K562 (cell line): ENCODE data around the gene CUTA. TPM values are rescaled to one million over a fixed set of nuclear protein-coding genes. Genes with fewer than 3 reads are reported as not detected.
A peak's percentile ranks its signal among the peaks of the same experiment; 100 is the strongest.

Experiments
- ADNP ChIP-seq: fragments of 200-800 bp; sonication (Bioruptor generic); IDR thresholded peaks from 2 replicates; pipeline ENCODE4 v1.6.1; 2016; ENCODE audit warnings: missing genetic modification characterization, missing compliant biosample characterization
- BCOR ChIP-seq: fragments of 450-650 bp; IDR thresholded peaks from 2 replicates; pipeline ENCODE4 v1.6.1; 2016
- ESRRB ChIP-seq: fragments of 250-450 bp; sonication (Bioruptor Pico); IDR thresholded peaks from 2 replicates; pipeline ENCODE4 v1.5.0; 2020; ENCODE audit warnings: mild to moderate bottlenecking, moderate library complexity, borderline replicate concordance
- FOXA1 ChIP-seq: fragments of 450-650 bp; IDR thresholded peaks from 2 replicates; pipeline ENCODE4 v1.6.1; 2016; ENCODE audit warnings: mild to moderate bottlenecking, borderline replicate concordance
- GTF2A2 ChIP-seq: IDR thresholded peaks from 2 replicates; pipeline ENCODE4 v1.6.1; 2016; ENCODE audit warnings: mild to moderate bottlenecking, missing genetic modification characterization, missing compliant biosample characterization
- NR2C2 ChIP-seq, 2 experiments: fragments of 200-800 bp in 1 of 2; sonication (Bioruptor generic) in 1 of 2; sonication (generic) in 1 of 2; formaldehyde crosslinking in 1 of 2; IDR thresholded peaks; 2 replicates each; pipeline versions ENCODE4 v1.6.1 to v1.8.0; 2016 to 2022; ENCODE audit warnings: mild to moderate bottlenecking in 1 of 2, missing compliant biosample characterization in 1 of 2, missing genetic modification characterization in 1 of 2, missing genetic modification reagents in 1 of 2
- PRDM10 ChIP-seq: fragments of 450-650 bp; IDR thresholded peaks from 2 replicates; pipeline ENCODE4 v1.6.1; 2018; ENCODE audit not compliant: partially characterized antibody
- RBM14 ChIP-seq: fragments of 200-400 bp; formaldehyde crosslinking; IDR thresholded peaks from 2 replicates; pipeline ENCODE4 v1.6.1; 2018; ENCODE audit warnings: low read depth, mild to moderate bottlenecking, low read length, moderate library complexity, borderline replicate concordance; ENCODE audit not compliant: insufficient read depth
- SAFB ChIP-seq: fragments of 200-400 bp; formaldehyde crosslinking; IDR thresholded peaks from 2 replicates; pipeline ENCODE4 v1.6.1; 2017; ENCODE audit warnings: low read depth, low read length, borderline replicate concordance
- SMAD4 ChIP-seq: fragments of 250-450 bp; sonication (Bioruptor Pico); conservative IDR thresholded peaks from 2 replicates; pipeline ENCODE4 v1.8.0; 2021; ENCODE audit warnings: inconsistent platforms, mild to moderate bottlenecking, moderate library complexity
- SPI1 ChIP-seq: IDR thresholded peaks from 2 replicates; pipeline ENCODE4 v1.6.1; 2011; ENCODE audit warnings: low read depth, low read length, control low read depth, borderline replicate concordance
- TSHZ1 ChIP-seq: fragments of 250-450 bp; sonication (Bioruptor Pico); IDR thresholded peaks from 2 replicates; pipeline ENCODE4 v1.4.0; 2020; ENCODE audit warnings: mild to moderate bottlenecking, moderate library complexity
- YY1 ChIP-seq, 3 experiments: IDR thresholded peaks; 2 replicates each; pipeline ENCODE4 v1.6.1; 2011; ENCODE audit warnings: low read length in 2 of 3, mild to moderate bottlenecking in 2 of 3, moderate library complexity in 2 of 3, borderline replicate concordance in 1 of 3, control low read depth in 1 of 3, low read depth in 1 of 3; ENCODE audit not compliant: insufficient read depth in 3 of 3, insufficient replicate concordance in 2 of 3, control insufficient read depth in 1 of 3, insufficient read length in 1 of 3; ENCODE audit errors: extremely low read depth in 1 of 3
- ZNF146 ChIP-seq: IDR thresholded peaks from one replicate; pipeline ENCODE4 v1.6.1; 2018; ENCODE audit warnings: missing compliant biosample characterization; ENCODE audit not compliant: unreplicated experiment
- ZNF766 ChIP-seq: fragments of 200-800 bp; sonication (Bioruptor generic); conservative IDR thresholded peaks from 2 replicates; pipeline ENCODE4 v1.6.1; 2016; ENCODE audit warnings: missing genetic modification characterization, missing compliant biosample characterization
- ZNF830 ChIP-seq: fragments of 250-450 bp; sonication (Bioruptor Pico); IDR thresholded peaks from 2 replicates; pipeline ENCODE4 v1.5.0; 2021; ENCODE audit warnings: mild to moderate bottlenecking
- polyA plus RNA-seq, 8 experiments: library from polyadenylated mRNA; depleted of rRNA in 4 of 8; stranded (reverse) in 5 of 8; unstranded in 3 of 8; fragments of >200 nt; fragmentation: Nextera tagmentation in 2 of 8; fragmentation: Illumina TruSeq in 1 of 8; extraction: Ambion mirVana in 2 of 8; extraction: Trizol in 1 of 8; gene quantifications; 2 replicates each; pipeline versions ENCODE4 v1.2.1 to v1.2.3, GENCODE V29; 2011 to 2014; ENCODE audit warnings: inconsistent platforms in 1 of 8, missing spikeins in 1 of 8
- total RNA-seq, 7 experiments: library from RNA; depleted of rRNA in 6 of 7; stranded (reverse); fragments of >200 nt in 6 of 7; fragmentation: Illumina TruSeq in 2 of 7; extraction: Trizol in 2 of 7; gene quantifications; 2 replicates each; pipeline versions ENCODE4 v1.2.1 to v1.2.3, GENCODE V29; 2011 to 2021; ENCODE audit warnings: low replicate concordance in 1 of 7
- TF ChIP-seq, protein P1 (sequence below): fragments of 450-650 bp; formaldehyde crosslinking; IDR thresholded peaks from 2 replicates; pipeline ENCODE4 v1.4.0; 2020; ENCODE audit warnings: mild to moderate bottlenecking, moderate library complexity

Gene CUTA
- total and polyA plus RNA-seq, 9 of the 15 experiments (the other 6 are each of a cell fraction or from before 2014, with no cell fraction given): 166 to 682 (median 310) TPM

DNA sequence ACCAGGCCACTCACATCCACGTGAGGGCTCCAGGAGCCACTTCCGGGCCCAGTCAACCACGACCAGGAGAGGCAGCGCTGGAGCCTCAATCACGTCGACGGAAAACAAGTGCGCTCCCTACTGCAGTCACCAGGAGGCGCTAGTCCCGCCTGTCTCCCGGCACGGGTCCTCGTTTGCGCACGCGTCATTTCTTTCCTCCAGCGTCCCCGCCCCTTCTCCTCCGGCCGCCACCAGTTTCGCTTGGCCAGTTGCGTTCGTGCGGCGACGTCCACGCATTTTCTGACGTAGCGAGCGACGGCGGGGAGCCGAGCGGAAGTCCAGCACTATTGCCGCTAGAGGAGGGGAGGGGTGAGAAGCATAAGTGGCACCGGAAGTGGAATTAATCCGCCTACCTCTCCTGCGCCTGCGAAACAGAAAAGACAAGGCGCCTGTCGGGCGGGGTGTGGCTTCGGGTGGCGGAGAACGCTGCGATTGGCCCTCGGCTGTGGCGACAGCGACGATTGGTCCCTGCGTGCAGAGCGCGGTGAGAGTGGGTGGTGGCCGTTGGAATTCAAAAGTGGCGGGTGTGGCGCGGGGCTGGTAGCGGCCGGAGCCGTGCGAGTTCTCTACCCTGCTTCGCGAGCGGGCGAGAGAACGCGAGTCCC lies 26.5 kb downstream of the CUTA start, which contains the start of gene KIFC1 (continued):
- peak in 2 of 3 experiments; percentile 63 to 64 for TF ChIP-seq YY1 (IDR thresholded peaks at IDR 0.05; ENCODE audit: borderline replicate concordance in 1 of 3, control insufficient read depth in 1 of 3, extremely low read depth in 1 of 3, insufficient read depth in 3 of 3, insufficient read length in 1 of 3, insufficient replicate concordance in 2 of 3, low read depth in 1 of 3, low read length in 2 of 3)
- TF ChIP-seq ADNP (tag): no peak
- peak; percentile 79 for TF ChIP-seq SPI1
- TF ChIP-seq RBM14: no peak
- no peak for TF ChIP-seq FOXA1
- peak; percentile 18; the same call in 1 of the 2 replicates for TF ChIP-seq BCOR
- no peak for TF ChIP-seq NR2C2 (CRISPR knock-in tag; IDR thresholded peaks at IDR 0.05)
- TF ChIP-seq NR2C2 (tag; IDR thresholded peaks at IDR 0.05): peak; percentile 83; the same call in 1 of the 2 replicates
- TF ChIP-seq, protein P1, sequence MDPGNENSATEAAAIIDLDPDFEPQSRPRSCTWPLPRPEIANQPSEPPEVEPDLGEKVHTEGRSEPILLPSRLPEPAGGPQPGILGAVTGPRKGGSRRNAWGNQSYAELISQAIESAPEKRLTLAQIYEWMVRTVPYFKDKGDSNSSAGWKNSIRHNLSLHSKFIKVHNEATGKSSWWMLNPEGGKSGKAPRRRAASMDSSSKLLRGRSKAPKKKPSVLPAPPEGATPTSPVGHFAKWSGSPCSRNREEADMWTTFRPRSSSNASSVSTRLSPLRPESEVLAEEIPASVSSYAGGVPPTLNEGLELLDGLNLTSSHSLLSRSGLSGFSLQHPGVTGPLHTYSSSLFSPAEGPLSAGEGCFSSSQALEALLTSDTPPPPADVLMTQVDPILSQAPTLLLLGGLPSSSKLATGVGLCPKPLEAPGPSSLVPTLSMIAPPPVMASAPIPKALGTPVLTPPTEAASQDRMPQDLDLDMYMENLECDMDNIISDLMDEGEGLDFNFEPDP (CRISPR knock-in tag): no peak
- no peak for TF ChIP-seq PRDM10
- TF ChIP-seq ZNF830: no peak
- TF ChIP-seq SAFB: peak; percentile 45; the same call in 1 of the 2 replicates
- TF ChIP-seq ZNF146 (CRISPR knock-in tag): no peak
- no peak for TF ChIP-seq ESRRB
- no peak for TF ChIP-seq TSHZ1 (CRISPR knock-in tag)
- TF ChIP-seq ZNF766 (CRISPR knock-in tag): no peak
- TF ChIP-seq GTF2A2 (tag): no peak
- no peak; the same call in 1 of the 2 replicates for TF ChIP-seq SMAD4 (CRISPR knock-in tag)
